Cardiac fibroblast (primary cell): ENCODE results near the gene KLF7.

Experiments used
- DNase-seq, 2 donors: peaks; one replicate each; pipeline versions ENCODE4 v3.0.0 to v3.0.0-alpha.2; 2010; ENCODE audit warnings: low read depth in 2 of 2
- H3K4me3 ChIP-seq, 2 donors: replicated peaks in 1 of 2; 1 replicate in 1 of 2; 2 replicates in 1 of 2; pipeline ENCODE4 v1.5.1; 2011; ENCODE audit warnings: low read depth in 2 of 2, low read length in 2 of 2, mild to moderate bottlenecking in 2 of 2, moderate library complexity in 1 of 2
- TF ChIP-seq, protein P1 (sequence below): IDR thresholded peaks from one replicate; pipeline ENCODE4 v1.5.1; 2011; ENCODE audit warnings: low read depth, mild to moderate bottlenecking, low read length, inconsistent platforms

KLF7 gene

DNA sequence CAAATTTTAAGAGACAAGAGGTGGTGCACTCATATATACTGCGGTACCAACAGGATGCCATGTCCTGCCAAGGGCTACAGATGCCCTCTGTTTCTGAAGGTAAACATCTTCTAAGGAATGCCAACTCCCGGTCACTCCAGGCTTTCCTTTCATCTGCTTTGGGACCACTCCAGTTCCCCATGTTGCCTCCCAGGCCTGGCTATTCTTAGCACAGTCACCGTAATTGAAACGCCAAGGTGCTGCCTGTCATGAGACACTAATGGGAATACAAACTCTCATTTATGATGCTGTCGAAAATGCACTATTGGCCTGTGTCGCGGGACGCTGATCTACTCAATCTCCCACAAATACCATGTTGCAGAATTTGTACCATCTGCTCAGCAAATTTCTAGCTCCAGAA is 79.6 kb downstream of the KLF7 start:
- H3K4me3 ChIP-seq, result no peak overlapping the region
- DNase-seq, result no peak
- TF ChIP-seq, protein P1, sequence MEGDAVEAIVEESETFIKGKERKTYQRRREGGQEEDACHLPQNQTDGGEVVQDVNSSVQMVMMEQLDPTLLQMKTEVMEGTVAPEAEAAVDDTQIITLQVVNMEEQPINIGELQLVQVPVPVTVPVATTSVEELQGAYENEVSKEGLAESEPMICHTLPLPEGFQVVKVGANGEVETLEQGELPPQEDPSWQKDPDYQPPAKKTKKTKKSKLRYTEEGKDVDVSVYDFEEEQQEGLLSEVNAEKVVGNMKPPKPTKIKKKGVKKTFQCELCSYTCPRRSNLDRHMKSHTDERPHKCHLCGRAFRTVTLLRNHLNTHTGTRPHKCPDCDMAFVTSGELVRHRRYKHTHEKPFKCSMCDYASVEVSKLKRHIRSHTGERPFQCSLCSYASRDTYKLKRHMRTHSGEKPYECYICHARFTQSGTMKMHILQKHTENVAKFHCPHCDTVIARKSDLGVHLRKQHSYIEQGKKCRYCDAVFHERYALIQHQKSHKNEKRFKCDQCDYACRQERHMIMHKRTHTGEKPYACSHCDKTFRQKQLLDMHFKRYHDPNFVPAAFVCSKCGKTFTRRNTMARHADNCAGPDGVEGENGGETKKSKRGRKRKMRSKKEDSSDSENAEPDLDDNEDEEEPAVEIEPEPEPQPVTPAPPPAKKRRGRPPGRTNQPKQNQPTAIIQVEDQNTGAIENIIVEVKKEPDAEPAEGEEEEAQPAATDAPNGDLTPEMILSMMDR, result no peak

DNA sequence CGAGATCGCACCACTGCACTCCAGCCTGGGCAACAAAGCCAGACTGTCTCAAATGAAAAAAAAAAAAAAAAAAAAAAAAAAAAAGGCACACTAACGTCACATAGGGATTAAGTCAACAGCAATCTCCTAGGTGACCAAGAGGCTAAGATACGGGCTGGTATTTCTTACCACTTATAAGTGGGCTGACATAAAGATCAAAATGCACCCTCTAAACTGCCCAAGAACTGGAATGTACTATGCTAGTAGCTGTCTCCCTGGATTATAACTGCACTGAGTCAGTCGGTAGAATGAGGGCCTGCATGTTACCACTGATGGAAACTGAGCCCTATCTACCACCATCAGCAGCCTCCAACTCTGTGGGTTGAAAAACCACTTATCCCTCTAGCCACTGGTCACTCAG is 80.6 kb downstream of the KLF7 start:
- TF ChIP-seq, protein P1, result no peak
- no peak for DNase-seq
- H3K4me3 ChIP-seq, result no peak overlapping the region

DNA sequence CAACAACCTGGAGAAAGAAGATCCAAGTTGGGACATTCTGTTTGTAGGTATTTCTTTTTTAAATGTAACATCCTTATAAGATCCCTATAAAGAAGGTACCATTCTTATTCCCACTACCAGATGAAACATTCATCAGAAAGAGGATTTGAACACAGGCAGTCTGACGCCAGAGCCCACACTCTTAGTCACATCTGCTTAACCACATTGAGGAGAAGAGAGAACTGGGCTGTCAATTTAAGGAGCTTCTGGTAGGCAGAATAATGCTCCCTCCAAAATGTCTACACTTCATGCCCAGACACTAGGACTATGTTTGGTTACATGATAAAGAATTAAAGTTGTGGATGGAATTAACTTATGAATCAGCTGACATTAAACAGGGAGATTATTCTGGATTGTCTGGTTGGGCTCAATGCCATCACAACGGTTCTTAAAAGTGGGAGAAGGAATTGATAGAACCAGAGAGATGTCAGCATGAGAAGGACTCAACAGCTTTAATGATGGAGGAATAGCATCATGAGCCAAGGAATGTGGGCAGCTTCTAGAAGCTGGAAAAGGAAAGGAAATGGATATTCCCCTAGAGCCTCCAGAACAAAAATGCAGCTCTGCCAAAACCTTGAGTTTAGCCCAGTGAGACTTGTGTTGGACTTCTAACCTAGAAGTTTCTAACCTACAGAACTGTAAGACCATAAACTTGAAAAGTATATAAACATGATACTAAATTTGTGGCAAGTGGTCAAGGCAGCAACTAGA is 82.2 kb downstream of the KLF7 start:
- H3K4me3 ChIP-seq, result no peak overlapping the region
- TF ChIP-seq, protein P1, result no peak
- DNase-seq, result peak in 1 of 2 donors; percentile 57

DNA sequence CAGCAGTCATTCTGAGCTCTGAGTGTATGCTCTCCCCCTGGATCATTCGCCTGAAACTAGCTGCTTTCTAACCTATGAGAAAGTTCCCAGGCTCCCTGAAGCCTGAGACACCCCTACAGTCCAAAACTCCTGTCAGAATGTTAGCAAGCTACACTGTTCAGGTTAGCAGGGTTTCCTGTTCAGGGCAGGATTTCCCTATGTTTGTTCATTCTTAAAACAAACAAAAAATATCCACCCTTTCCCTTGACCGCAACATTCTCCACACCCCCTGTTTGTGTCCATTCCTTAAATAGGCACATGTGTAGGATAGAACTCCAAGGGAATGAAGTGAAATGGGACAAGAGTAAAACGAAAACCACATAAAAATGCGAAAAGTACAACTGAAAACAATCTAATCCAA is 83.1 kb downstream of the KLF7 start:
- DNase-seq, result no peak
- H3K4me3 ChIP-seq, result no peak overlapping the region
- TF ChIP-seq, protein P1, result no peak

DNA sequence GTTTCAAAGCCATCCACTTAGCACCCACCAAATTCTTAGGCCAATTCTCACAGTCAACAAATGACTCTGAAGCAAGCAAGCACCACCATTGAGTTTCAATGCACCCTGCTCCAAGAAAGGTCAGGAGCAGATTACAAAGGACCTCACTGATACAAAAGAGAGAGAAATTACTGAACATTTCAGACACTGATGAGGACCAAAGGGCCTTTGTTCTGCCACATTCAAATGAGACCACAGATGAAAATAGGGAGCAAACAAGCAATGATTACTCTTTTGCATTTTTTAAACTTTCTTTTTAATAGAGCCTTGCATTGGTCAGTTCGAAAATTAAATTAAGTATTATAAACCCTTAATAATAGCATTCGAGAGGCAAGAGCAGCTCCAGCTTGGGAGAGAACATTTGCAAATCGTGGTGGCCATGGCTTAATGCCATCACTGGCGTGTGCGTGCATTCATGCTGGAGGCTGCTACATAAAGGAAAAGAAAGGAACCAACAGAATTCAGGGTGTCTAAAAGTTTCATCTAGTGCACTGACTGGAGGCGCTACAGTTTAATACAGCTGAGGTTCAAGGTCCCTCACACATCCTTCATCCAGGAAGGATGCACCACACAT is 87.5 kb downstream of the KLF7 start:
- DNase-seq, result no peak
- TF ChIP-seq, protein P1, result no peak
- H3K4me3 ChIP-seq, result no peak overlapping the region

DNA sequence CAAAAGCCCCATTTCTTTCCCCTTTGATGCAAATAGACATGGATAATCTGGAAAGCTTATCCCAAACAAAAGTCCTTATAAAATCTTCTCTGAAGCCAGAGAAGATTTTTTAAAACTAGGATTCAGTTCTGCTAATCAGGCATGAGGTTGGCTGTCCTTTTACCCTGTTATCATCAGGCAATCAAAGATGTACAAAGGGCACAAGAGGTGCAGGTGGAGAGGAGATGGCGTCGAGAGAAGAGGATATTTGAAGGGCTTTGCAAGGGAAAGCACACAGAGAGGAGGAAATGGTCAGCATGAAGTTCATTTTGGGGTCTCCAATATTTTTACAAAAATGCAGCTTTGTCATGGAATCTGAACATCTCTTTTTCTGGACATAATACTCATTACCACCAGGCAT is 88.5 kb downstream of the KLF7 start:
- H3K4me3 ChIP-seq, result no peak overlapping the region

More for the DNA sequence above, 88.5 kb downstream of the KLF7 start:
- TF ChIP-seq, protein P1, result no peak
- no peak for DNase-seq
